Lower leg skin (tissue), 4 donors: ENCODE measurements around the gene CAMK1. TPM values are rescaled to one million over a fixed set of nuclear protein-coding genes. Genes with fewer than 3 reads are reported as not detected.
"Not testable (repeated sequence)": the region's sequence is repeated elsewhere in the genome, so short reads cannot be mapped to it uniquely, and the experiment has no call there.

ENCODE experiments used
- DNase-seq, 2 donors: peaks; one replicate each; pipeline ENCODE4 v3.0.0-alpha.2; 2019; ENCODE audit warnings: low spot score in 2 of 2
- H3K4me3 ChIP-seq: fragments of 200-600 bp; sonication (generic); 2 replicates; pipeline ENCODE4 v1.5.1; 2017; ENCODE audit warnings: mild to moderate bottlenecking, low read depth; ENCODE audit not compliant: poor library complexity, severe bottlenecking
- CTCF ChIP-seq, 3 donors: fragments of 450-650 bp; IDR thresholded peaks; one replicate each; pipeline ENCODE4 v1.5.1; 2016; ENCODE audit warnings: antibody characterized with exemption in 3 of 3, mild to moderate bottlenecking in 3 of 3, moderate library complexity in 2 of 3
- POLR2A ChIP-seq, 2 donors: fragments of 450-650 bp; IDR thresholded peaks; one replicate each; pipeline ENCODE4 v1.6.1; 2016 to 2017; ENCODE audit warnings: antibody characterized with exemption in 2 of 2, mild to moderate bottlenecking in 1 of 2, moderate library complexity in 1 of 2
- WGBS, 2 donors: methylation state at CpG; one replicate each; pipeline ENCODE4 v1.1.5; 2018; 5-methylcytosine and 5-hydroxymethylcytosine counted together
- intact Hi-C: fragments of 100-400 bp; cut with DNase I; formaldehyde crosslinking; loops from one replicate; pipeline ENCODE4 v1.15.0; 2023; ENCODE audit warnings: low total_unique reads
- total RNA-seq, 4 donors: library from RNA; depleted of rRNA; stranded (reverse); fragments of >200 nt; gene quantifications; one replicate each; pipeline ENCODE4 v1.1.0, GENCODE V29; 2016

CAMK1 gene
- total RNA-seq, 4 donors from 2014 or later, result 3.1 to 10.1 (median 9.4) TPM

- no peak overlapping the region for H3K4me3 ChIP-seq
- 81 to 83% methylated on average over 1 of the region's 1 CpG for WGBS, 2 donors
- no peak for TF ChIP-seq CTCF (IDR thresholded peaks at IDR 0.05)
- TF ChIP-seq POLR2A (IDR thresholded peaks at IDR 0.05), result no peak
- intact Hi-C loops, result no loop called here
- DNase-seq, result no peak
These were observed 7.9 kb upstream of the CAMK1 start for GRCh38 chr3:9777694-9778021.

GRCh38 chr3:9776896-9777693 lies 7.3 kb upstream of the CAMK1 start:
- WGBS, 2 donors, result 82 to 84% methylated on average over 5 of the region's 5 CpGs
- DNase-seq, result no peak

GRCh38 chr3:9771007-9771406 lies 1.3 kb upstream of the CAMK1 start:
- intact Hi-C loops, H3K4me3 ChIP-seq, DNase-seq: not testable (repeated sequence)
- WGBS, 2 donors, result 91 to 92% methylated on average over 2 of the region's 2 CpGs

More at GRCh38 chr3:9776896-9777693, 7.3 kb upstream of the CAMK1 start:
- TF ChIP-seq POLR2A (IDR thresholded peaks at IDR 0.05) (no peak), CTCF (IDR thresholded peaks at IDR 0.05) (no peak)
- intact Hi-C loops, result no loop called here
- no peak overlapping the region for H3K4me3 ChIP-seq

- TF ChIP-seq CTCF (IDR thresholded peaks at IDR 0.05) (no peak), POLR2A (IDR thresholded peaks at IDR 0.05) (no peak)
- intact Hi-C loops, result no loop called here
- peak overlapping the region; percentile 53 for H3K4me3 ChIP-seq
- WGBS, 2 donors, result 10 to 16% methylated on average over 15 of the region's 15 CpGs
- peak; percentile 78 to 97 for DNase-seq
These were observed 597 bp upstream of the CAMK1 start for GRCh38 chr3:9770276-9770812.

GRCh38 chr3:9769012-9769411 lies 735 bp downstream of the CAMK1 start:
- no peak overlapping the region for H3K4me3 ChIP-seq
- 72 to 77% methylated on average over 5 of the region's 5 CpGs for WGBS, 2 donors
- DNase-seq, result no peak
- TF ChIP-seq POLR2A (IDR thresholded peaks at IDR 0.05), result no peak
- no peak for TF ChIP-seq CTCF (IDR thresholded peaks at IDR 0.05)
- intact Hi-C loops, result no loop called here

GRCh38 chr3:9768141-9768775 lies 1.5 kb downstream of the CAMK1 start:
- DNase-seq, result no peak
- no peak overlapping the region for H3K4me3 ChIP-seq
- TF ChIP-seq POLR2A (IDR thresholded peaks at IDR 0.05) (no peak), CTCF (IDR thresholded peaks at IDR 0.05) (no peak)
- intact Hi-C loops, result no loop called here
- WGBS, 2 donors, result 60 to 62% methylated on average over 6 of the region's 6 CpGs
